Mucosa of stomach (tissue), 1 donor: ENCODE results near the gene SCFD2.
"Not testable (repeated sequence)": the region's sequence is repeated elsewhere in the genome, so short reads cannot be mapped to it uniquely, and the experiment has no call there.

Source experiments
- H3K27me3 ChIP-seq: one replicate; pipeline ENCODE4 v1.7.0; 2013; ENCODE audit warnings: mild to moderate bottlenecking, low read length; ENCODE audit not compliant: control insufficient read depth, insufficient read depth
- H3K36me3 ChIP-seq: one replicate; pipeline ENCODE4 v1.7.0; 2013; ENCODE audit warnings: low read length; ENCODE audit not compliant: control insufficient read depth, insufficient read depth
- H3K4me1 ChIP-seq: one replicate; pipeline ENCODE4 v1.7.0; 2013; ENCODE audit warnings: mild to moderate bottlenecking, low read length; ENCODE audit not compliant: control insufficient read depth, insufficient read depth
- H3K4me3 ChIP-seq: one replicate; pipeline ENCODE4 v1.7.0; 2013; ENCODE audit warnings: low read length
- H3K9ac ChIP-seq: one replicate; pipeline ENCODE4 v1.7.0; 2013; ENCODE audit warnings: mild to moderate bottlenecking, low read length, moderate library complexity
- H3K9me3 ChIP-seq: one replicate; pipeline ENCODE4 v1.7.0; 2013; ENCODE audit warnings: mild to moderate bottlenecking, low read length, moderate library complexity; ENCODE audit not compliant: control insufficient read depth
- donor health status: Pancreatic carcinoma.

The SCFD2 gene

GRCh38 chr4:52843351-52843750 is 522.5 kb downstream of the SCFD2 start:
- no peak overlapping the region for H3K4me3 ChIP-seq
- H3K9me3 ChIP-seq, result no peaks in the 10 kb centered on the region
- H3K36me3 ChIP-seq, result no peaks in the 10 kb centered on the region
- peaks cover 24% of the 10 kb centered on the region for H3K4me1 ChIP-seq
- no peak overlapping the region for H3K9ac ChIP-seq
- no peaks in the 10 kb centered on the region for H3K27me3 ChIP-seq

GRCh38 chr4:52842792-52843191 is 523.1 kb downstream of the SCFD2 start:
- peaks cover 20% of the 10 kb centered on the region for H3K4me1 ChIP-seq
- no peaks in the 10 kb centered on the region for H3K36me3 ChIP-seq
- no peaks in the 10 kb centered on the region for H3K9me3 ChIP-seq
- no peak overlapping the region for H3K4me3 ChIP-seq
- no peak overlapping the region for H3K9ac ChIP-seq
- no peaks in the 10 kb centered on the region for H3K27me3 ChIP-seq

GRCh38 chr4:52841682-52842456 is 524.0 kb downstream of the SCFD2 start:
- Histone ChIP-seq H3K4me3 (no peak overlapping the region), H3K36me3 (no peaks in the 10 kb centered on the region), H3K4me1 (peaks cover 18% of the 10 kb centered on the region)

GRCh38 chr4:52840531-52841370 is 525.1 kb downstream of the SCFD2 start:
- Histone ChIP-seq H3K36me3 (no peaks in the 10 kb centered on the region), H3K27me3 (no peaks in the 10 kb centered on the region), H3K4me1 (peaks cover 18% of the 10 kb centered on the region), H3K9ac (no peak overlapping the region), H3K4me3 (no peak overlapping the region), H3K9me3 (no peaks in the 10 kb centered on the region)

More at GRCh38 chr4:52841682-52842456, 524.0 kb downstream of the SCFD2 start:
- Histone ChIP-seq H3K9me3 (no peaks in the 10 kb centered on the region), H3K9ac (no peak overlapping the region), H3K27me3 (no peaks in the 10 kb centered on the region)

- Histone ChIP-seq H3K4me1 (peaks cover 18% of the 10 kb centered on the region), H3K27me3 (no peaks in the 10 kb centered on the region), H3K36me3 (no peaks in the 10 kb centered on the region), H3K9ac (no peak overlapping the region), H3K4me3 (no peak overlapping the region), H3K9me3 (no peaks in the 10 kb centered on the region)
Measured at GRCh38 chr4:52838729-52839586, 526.9 kb downstream of the SCFD2 start.

- no peak overlapping the region for H3K9ac ChIP-seq
- H3K4me3 ChIP-seq, result no peak overlapping the region
- no peaks in the 10 kb centered on the region for H3K27me3 ChIP-seq
- H3K9me3 ChIP-seq, result no peaks in the 10 kb centered on the region
- peaks cover 17% of the 10 kb centered on the region for H3K4me1 ChIP-seq
- no peaks in the 10 kb centered on the region for H3K36me3 ChIP-seq
Measured at GRCh38 chr4:52837716-52838558, 527.9 kb downstream of the SCFD2 start.

- Histone ChIP-seq H3K9ac (no peak overlapping the region), H3K27me3 (no peaks in the 10 kb centered on the region), H3K4me1 (peaks cover 4% of the 10 kb centered on the region), H3K9me3 (no peaks in the 10 kb centered on the region), H3K36me3 (no peaks in the 10 kb centered on the region), H3K4me3 (no peak overlapping the region)
Measured at GRCh38 chr4:52836678-52837077, 529.2 kb downstream of the SCFD2 start.

GRCh38 chr4:52836120-52836519 is 529.7 kb downstream of the SCFD2 start:
- H3K27me3 ChIP-seq, result no peaks in the 10 kb centered on the region
- no peaks in the 10 kb centered on the region for H3K4me1 ChIP-seq
- no peaks in the 10 kb centered on the region for H3K36me3 ChIP-seq
- H3K9me3 ChIP-seq, result no peaks in the 10 kb centered on the region
- H3K4me3 ChIP-seq, result no peak overlapping the region
- H3K9ac ChIP-seq, result no peak overlapping the region

- H3K4me3 ChIP-seq, H3K9ac ChIP-seq, H3K9me3 ChIP-seq, H3K36me3 ChIP-seq, H3K4me1 ChIP-seq, H3K27me3 ChIP-seq: not testable (repeated sequence)
Measured at GRCh38 chr4:52834641-52835456, 531.0 kb downstream of the SCFD2 start.

GRCh38 chr4:52833941-52834525 is 531.8 kb downstream of the SCFD2 start:
- no peaks in the 10 kb centered on the region for H3K36me3 ChIP-seq
- H3K9me3 ChIP-seq, result no peaks in the 10 kb centered on the region
- no peaks in the 10 kb centered on the region for H3K4me1 ChIP-seq
- no peaks in the 10 kb centered on the region for H3K27me3 ChIP-seq
- H3K9ac ChIP-seq, result no peak overlapping the region
- no peak overlapping the region for H3K4me3 ChIP-seq
